OCI-LY1 (cell line): ENCODE results near the gene IFIH1.

ENCODE experiments used
- H2AFZ ChIP-seq: fragments of 200-600 bp; sonication (generic), shearing (Covaris generic); 2 replicates; pipeline ENCODE4 v1.6.0; 2014; ENCODE audit warnings: antibody characterized with exemption, mild to moderate bottlenecking, low read length
- H3F3A ChIP-seq: fragments of 200-600 bp; sonication (generic), shearing (Covaris generic); 2 replicates; pipeline ENCODE4 v1.6.0; 2014; ENCODE audit warnings: mild to moderate bottlenecking, antibody characterized with exemption, low read length, moderate library complexity; ENCODE audit not compliant: insufficient read depth
- H3K27ac ChIP-seq: fragments of 200-600 bp; sonication (generic); 2 replicates; pipeline ENCODE4 v1.5.1; 2014; ENCODE audit warnings: low read length, mixed run types, mild to moderate bottlenecking, low read depth; ENCODE audit not compliant: poor library complexity, severe bottlenecking
- H3K27me3 ChIP-seq: fragments of 200-600 bp; sonication (generic); 2 replicates; pipeline ENCODE4 v1.6.0; 2014; ENCODE audit warnings: antibody characterized with exemption, mild to moderate bottlenecking, low read length, moderate library complexity; ENCODE audit not compliant: insufficient read depth
- H3K36me3 ChIP-seq: fragments of 200-600 bp; sonication (generic); 2 replicates; pipeline ENCODE4 v1.6.1; 2014; ENCODE audit warnings: mild to moderate bottlenecking, antibody characterized with exemption, low read length, moderate library complexity, mixed read lengths; ENCODE audit not compliant: insufficient read depth
- H3K4me1 ChIP-seq: fragments of 200-600 bp; sonication (generic); 2 replicates; pipeline ENCODE4 v1.5.1; 2014; ENCODE audit warnings: mild to moderate bottlenecking, low read length, moderate library complexity; ENCODE audit not compliant: insufficient read depth, severe bottlenecking
- H3K4me2 ChIP-seq: fragments of 200-600 bp; sonication (generic), shearing (Covaris generic); 2 replicates; pipeline ENCODE4 v1.6.1; 2014; ENCODE audit warnings: low read length
- H3K4me3 ChIP-seq: fragments of 200-600 bp; sonication (generic); 2 replicates; pipeline ENCODE4 v1.5.1; 2014; ENCODE audit warnings: low read length, low read depth, mild to moderate bottlenecking, mixed read lengths; ENCODE audit not compliant: poor library complexity, severe bottlenecking
- H3K79me2 ChIP-seq: fragments of 200-600 bp; shearing (Covaris generic); 2 replicates; pipeline ENCODE4 v1.6.1; 2016; ENCODE audit warnings: mixed run types, low read length, mixed read lengths; ENCODE audit not compliant: insufficient read depth
- H3K9ac ChIP-seq: fragments of 200-600 bp; sonication (generic), shearing (Covaris generic); 2 replicates; pipeline ENCODE4 v1.6.1; 2014; ENCODE audit warnings: mild to moderate bottlenecking, low read length, mixed read lengths
- H3K9me2 ChIP-seq: fragments of 200-600 bp; sonication (generic), shearing (Covaris generic); 2 replicates; pipeline ENCODE4 v1.6.1; 2014; ENCODE audit warnings: low read depth, mild to moderate bottlenecking, low read length, mixed read lengths
- H3K9me3 ChIP-seq: fragments of 200-600 bp; shearing (Covaris generic); 2 replicates; pipeline ENCODE4 v1.6.1; 2014; ENCODE audit warnings: low read length, mixed read lengths
- H4K20me1 ChIP-seq: fragments of 200-600 bp; sonication (generic), shearing (Covaris generic); 2 replicates; pipeline ENCODE4 v1.6.0; 2016; ENCODE audit warnings: mild to moderate bottlenecking, low read length; ENCODE audit not compliant: insufficient read depth
- CTCF ChIP-seq: fragments of 200-600 bp; sonication (generic), shearing (Covaris generic); IDR thresholded peaks from 2 replicates; pipeline ENCODE4 v1.5.1; 2017; ENCODE audit warnings: mild to moderate bottlenecking, antibody characterized with exemption, low read length, moderate library complexity, mixed read lengths
- EZH2 ChIP-seq: fragments of 200-600 bp; sonication (generic), shearing (Covaris generic); IDR thresholded peaks from 2 replicates; pipeline ENCODE4 v1.8.0; 2017; ENCODE audit warnings: borderline replicate concordance, mixed run types, mild to moderate bottlenecking, antibody characterized with exemption, low read length, moderate library complexity, mixed read lengths

Gene IFIH1

GRCh38 chr2:162333968-162334367, 15.5 kb upstream of the IFIH1 start:
- Histone ChIP-seq H2AFZ (no peak overlapping the region), H3K4me2 (no peak overlapping the region), H3K27me3 (no peaks in the 10 kb centered on the region), H3K4me1 (no peaks in the 10 kb centered on the region), H3K79me2 (no peaks in the 10 kb centered on the region), H3K9me3 (no peaks in the 10 kb centered on the region), H3K9ac (no peak overlapping the region), H3K4me3 (no peak overlapping the region), H3K9me2 (no peaks in the 10 kb centered on the region), H3K36me3 (no peaks in the 10 kb centered on the region), H3K27ac (no peak overlapping the region), H3F3A (no peaks in the 10 kb centered on the region), H4K20me1 (no peaks in the 10 kb centered on the region)
- TF ChIP-seq EZH2 (no peak), CTCF (peak; percentile 65)

GRCh38 chr2:162330881-162331280, 12.4 kb upstream of the IFIH1 start:
- no peak overlapping the region for H3K4me3 ChIP-seq
- H3K27ac ChIP-seq = no peak overlapping the region
- H3K36me3 ChIP-seq = no peaks in the 10 kb centered on the region
- no peaks in the 10 kb centered on the region for H3F3A ChIP-seq
- TF ChIP-seq EZH2 (no peak), CTCF (no peak)
- H3K4me2 ChIP-seq = no peak overlapping the region
- H3K9me3 ChIP-seq = no peaks in the 10 kb centered on the region
- H3K9ac ChIP-seq = no peak overlapping the region
- no peaks in the 10 kb centered on the region for H3K79me2 ChIP-seq
- H3K9me2 ChIP-seq = no peaks in the 10 kb centered on the region
- H3K27me3 ChIP-seq = no peaks in the 10 kb centered on the region
- no peaks in the 10 kb centered on the region for H3K4me1 ChIP-seq
- H2AFZ ChIP-seq = no peak overlapping the region
- no peaks in the 10 kb centered on the region for H4K20me1 ChIP-seq

GRCh38 chr2:162328424-162329157, 10.1 kb upstream of the IFIH1 start:
- Histone ChIP-seq H3K9me3 (no peaks in the 10 kb centered on the region), H4K20me1 (no peaks in the 10 kb centered on the region), H3K27ac (no peak overlapping the region), H3K4me2 (no peak overlapping the region), H3K9me2 (no peaks in the 10 kb centered on the region), H3K79me2 (no peaks in the 10 kb centered on the region), H3F3A (no peaks in the 10 kb centered on the region), H3K4me3 (no peak overlapping the region), H3K9ac (no peak overlapping the region), H3K4me1 (no peaks in the 10 kb centered on the region), H3K36me3 (no peaks in the 10 kb centered on the region), H3K27me3 (no peaks in the 10 kb centered on the region), H2AFZ (no peak overlapping the region)
- TF ChIP-seq EZH2 (no peak), CTCF (no peak)
